BJ (cell line): ENCODE results near the gene TWF1. TPM values are rescaled to one million over a fixed set of nuclear protein-coding genes. Genes with fewer than 3 reads are reported as not detected.

Experiments used
- CTCF ChIA-PET: fragments of 350-600 bp; formaldehyde crosslinking; extraction: SDS; loops from one replicate; lab custom pipeline; 2021; ENCODE audit warnings: antibody characterized with exemption, inconsistent platforms; lab: Yijun Ruan, JAX
- POLR2A ChIA-PET: fragments of 300-600 bp; sonication (Branson Sonifier 250); formaldehyde crosslinking; extraction: SDS; loops from one replicate; lab custom pipeline; 2021; ENCODE audit warnings: antibody characterized with exemption; lab: Charles Lee
- DNase-seq: peaks from one replicate; pipeline ENCODE4 v3.0.0-alpha.2; 2011; ENCODE audit warnings: low read depth
- H3K27me3 ChIP-seq: 2 replicates; pipeline ENCODE4 v1.6.0; 2011; ENCODE audit warnings: low read length; ENCODE audit not compliant: control insufficient read depth, insufficient read depth
- H3K36me3 ChIP-seq: 2 replicates; pipeline ENCODE4 v1.5.1; 2011; ENCODE audit warnings: low read length; ENCODE audit not compliant: control insufficient read depth, insufficient read depth
- H3K4me3 ChIP-seq: 2 replicates; pipeline ENCODE4 v1.5.1; 2011; ENCODE audit warnings: low read depth, mild to moderate bottlenecking, control low read depth, low read length
- polyA plus RNA-seq: library from polyadenylated mRNA; depleted of rRNA; stranded (reverse); fragments of >200 nt; gene quantifications from 2 replicates; pipeline ENCODE4 v1.2.3, GENCODE V29; 2011
- TF ChIP-seq, protein P1 (sequence below): IDR thresholded peaks from 2 replicates; pipeline ENCODE4 v1.5.1; 2011; ENCODE audit warnings: low read depth, mild to moderate bottlenecking, control low read depth, inconsistent platforms, low read length, moderate library complexity; ENCODE audit not compliant: insufficient read depth

Gene TWF1
- polyA plus RNA-seq, 1 experiment, result 49.8 TPM

DNA sequence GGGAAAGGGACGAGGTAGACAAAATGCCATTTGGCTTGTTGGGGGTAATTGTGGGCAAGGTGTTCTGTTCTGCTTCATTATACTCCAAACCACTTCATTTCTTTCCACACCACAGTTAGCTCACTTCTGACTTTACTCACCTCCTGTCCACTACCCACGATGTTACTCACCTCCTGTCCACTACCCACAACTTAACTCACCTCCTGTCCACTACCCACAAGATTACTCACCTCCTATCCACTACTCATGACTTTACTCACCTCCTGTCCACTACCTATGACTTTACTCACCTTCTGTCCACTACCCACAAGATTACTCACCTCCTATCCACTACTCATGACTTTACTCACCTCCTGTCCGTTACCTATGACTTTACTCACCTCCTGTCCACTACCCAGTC is 10.1 kb upstream of the TWF1 start:
- CTCF ChIA-PET, result interaction anchor here (1.0 to 2.4 kb wide), 4 partner anchors 10 to 27 kb away, joined by 3 to 9 read pairs (median 3); partner anchors contain the start of gene TWF1
- POLR2A ChIA-PET, result no interaction called here
- TF ChIP-seq, protein P1, sequence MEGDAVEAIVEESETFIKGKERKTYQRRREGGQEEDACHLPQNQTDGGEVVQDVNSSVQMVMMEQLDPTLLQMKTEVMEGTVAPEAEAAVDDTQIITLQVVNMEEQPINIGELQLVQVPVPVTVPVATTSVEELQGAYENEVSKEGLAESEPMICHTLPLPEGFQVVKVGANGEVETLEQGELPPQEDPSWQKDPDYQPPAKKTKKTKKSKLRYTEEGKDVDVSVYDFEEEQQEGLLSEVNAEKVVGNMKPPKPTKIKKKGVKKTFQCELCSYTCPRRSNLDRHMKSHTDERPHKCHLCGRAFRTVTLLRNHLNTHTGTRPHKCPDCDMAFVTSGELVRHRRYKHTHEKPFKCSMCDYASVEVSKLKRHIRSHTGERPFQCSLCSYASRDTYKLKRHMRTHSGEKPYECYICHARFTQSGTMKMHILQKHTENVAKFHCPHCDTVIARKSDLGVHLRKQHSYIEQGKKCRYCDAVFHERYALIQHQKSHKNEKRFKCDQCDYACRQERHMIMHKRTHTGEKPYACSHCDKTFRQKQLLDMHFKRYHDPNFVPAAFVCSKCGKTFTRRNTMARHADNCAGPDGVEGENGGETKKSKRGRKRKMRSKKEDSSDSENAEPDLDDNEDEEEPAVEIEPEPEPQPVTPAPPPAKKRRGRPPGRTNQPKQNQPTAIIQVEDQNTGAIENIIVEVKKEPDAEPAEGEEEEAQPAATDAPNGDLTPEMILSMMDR, result no peak
- Histone ChIP-seq H3K4me3 (no peak overlapping the region), H3K27me3 (no peaks in the 10 kb centered on the region), H3K36me3 (no peaks in the 10 kb centered on the region)
- no peak for DNase-seq

DNA sequence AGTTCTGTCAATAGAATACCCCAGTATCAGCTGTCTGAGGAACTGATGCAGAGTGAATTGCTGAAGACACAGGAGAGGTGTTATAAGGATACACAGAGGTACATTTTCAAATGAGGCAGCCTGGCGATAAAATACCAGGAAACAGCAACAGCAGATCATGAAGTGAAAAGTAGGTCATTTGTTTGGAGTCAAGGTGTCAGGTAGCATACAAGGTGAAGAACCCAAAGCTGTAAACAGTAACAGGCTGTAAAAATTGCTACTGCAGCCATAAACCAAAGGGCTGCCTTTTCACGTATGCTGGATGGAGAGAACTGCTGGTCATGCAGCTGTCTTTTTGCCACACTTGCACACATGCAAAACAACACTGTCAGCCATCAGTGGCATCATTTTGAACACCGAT is 9.3 kb upstream of the TWF1 start:
- no peaks in the 10 kb centered on the region for H3K36me3 ChIP-seq
- H3K4me3 ChIP-seq, result no peak overlapping the region
- no peak for DNase-seq
- CTCF ChIA-PET, result interaction anchor here (2.4 kb wide), 1 partner anchor 9 kb away, joined by 9 read pairs; the partner anchor contains the start of gene TWF1
- TF ChIP-seq, protein P1, result no peak
- 0 out of 2 replicates have a peak, but pooled peaks cover 2% of the 10 kb centered on the region for H3K27me3 ChIP-seq
- POLR2A ChIA-PET, result no interaction called here

DNA sequence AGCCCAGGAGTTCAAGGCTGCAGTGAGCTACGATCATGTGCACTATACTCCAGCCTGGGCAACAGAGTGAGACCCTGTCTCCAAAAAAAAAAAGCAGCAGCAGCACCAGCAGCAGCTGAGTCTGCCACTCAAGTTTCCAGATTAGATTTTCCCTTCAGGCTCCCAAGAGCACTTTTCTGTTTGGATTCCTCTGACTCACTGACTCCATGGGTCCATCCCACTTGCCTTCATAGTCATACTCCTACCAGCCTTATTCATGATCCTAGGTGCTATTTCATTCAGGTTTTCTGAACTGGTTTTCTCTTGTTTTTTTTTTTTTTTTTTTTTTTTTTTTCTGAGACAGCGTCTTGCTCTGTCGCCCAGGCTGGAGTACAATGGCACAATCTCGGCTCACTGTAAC is 6.8 kb upstream of the TWF1 start:
- TF ChIP-seq, protein P1, result no peak
- CTCF ChIA-PET, result interaction anchor here (1.1 kb wide), 1 partner anchor 11 kb away, joined by 3 read pairs; no protein-coding TSS in a partner anchor
- POLR2A ChIA-PET, result no interaction called here

DNA sequence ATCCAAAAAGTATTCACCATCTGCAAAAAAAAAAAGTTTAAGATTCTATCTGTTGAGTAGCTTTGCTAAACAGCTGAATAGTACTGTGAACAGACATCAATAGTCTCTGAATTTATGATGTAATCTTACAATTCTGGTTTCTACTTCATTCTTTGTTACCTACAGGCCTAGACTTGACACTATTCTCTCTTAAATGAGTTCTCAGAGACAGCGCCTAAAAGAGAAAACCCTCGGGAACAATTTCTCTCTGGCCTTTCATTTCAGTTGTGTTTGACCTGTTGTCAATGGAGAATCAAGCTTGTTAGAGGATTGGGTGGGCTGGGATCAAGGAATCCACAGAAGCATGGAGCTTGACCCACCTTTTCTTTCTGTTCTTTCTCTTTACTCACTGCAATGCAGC is 5.9 kb upstream of the TWF1 start:
- TF ChIP-seq, protein P1, result no peak
- H3K27me3 ChIP-seq, result 0 out of 2 replicates have a peak, but pooled peaks cover 2% of the 10 kb centered on the region
- H3K4me3 ChIP-seq, result no peak overlapping the region
- DNase-seq, result no peak
- CTCF ChIA-PET, result no interaction called here
- H3K36me3 ChIP-seq, result no peaks in the 10 kb centered on the region
- POLR2A ChIA-PET, result no interaction called here

More for the DNA sequence above, 6.8 kb upstream of the TWF1 start:
- Histone ChIP-seq H3K4me3 (no peak overlapping the region), H3K27me3 (0 out of 2 replicates have a peak, but pooled peaks cover 2% of the 10 kb centered on the region), H3K36me3 (no peaks in the 10 kb centered on the region)
- DNase-seq, result no peak

DNA sequence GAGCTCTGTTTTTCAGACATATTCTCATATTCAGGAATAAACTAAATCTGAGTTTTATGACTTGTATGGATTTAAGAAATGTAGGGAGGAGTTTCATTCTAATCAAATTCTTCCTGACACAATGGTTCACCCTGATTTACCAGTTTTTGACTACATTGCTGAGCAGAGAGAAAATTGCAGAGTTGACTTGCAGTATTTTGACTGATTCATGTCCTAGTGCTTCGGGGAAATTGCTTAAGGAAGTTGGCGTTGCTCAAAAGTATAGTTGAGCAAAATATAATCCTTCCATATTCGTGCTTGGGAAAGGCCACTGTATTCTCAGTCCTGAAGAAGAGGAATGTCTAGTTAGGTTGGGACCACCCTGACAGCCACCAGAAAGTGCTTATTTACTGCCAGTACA is 1.3 kb upstream of the TWF1 start:
- Histone ChIP-seq H3K36me3 (no peaks in the 10 kb centered on the region), H3K4me3 (no peak overlapping the region), H3K27me3 (0 out of 2 replicates have a peak, but pooled peaks cover 2% of the 10 kb centered on the region)
- TF ChIP-seq, protein P1, result no peak
- ChIA-PET CTCF (interaction anchor here (0.6 kb wide), 1 partner anchor 37 kb away, joined by 3 read pairs; no protein-coding TSS in a partner anchor), POLR2A (no interaction called here)
- no peak for DNase-seq
